ENCODE data around the gene GPD2. TPM values are rescaled to one million over a fixed set of nuclear protein-coding genes. Genes with fewer than 3 reads are reported as not detected.

The GPD2 gene
- total RNA-seq, 1 donor from 2014 or later: 25.3 TPM

DNA sequence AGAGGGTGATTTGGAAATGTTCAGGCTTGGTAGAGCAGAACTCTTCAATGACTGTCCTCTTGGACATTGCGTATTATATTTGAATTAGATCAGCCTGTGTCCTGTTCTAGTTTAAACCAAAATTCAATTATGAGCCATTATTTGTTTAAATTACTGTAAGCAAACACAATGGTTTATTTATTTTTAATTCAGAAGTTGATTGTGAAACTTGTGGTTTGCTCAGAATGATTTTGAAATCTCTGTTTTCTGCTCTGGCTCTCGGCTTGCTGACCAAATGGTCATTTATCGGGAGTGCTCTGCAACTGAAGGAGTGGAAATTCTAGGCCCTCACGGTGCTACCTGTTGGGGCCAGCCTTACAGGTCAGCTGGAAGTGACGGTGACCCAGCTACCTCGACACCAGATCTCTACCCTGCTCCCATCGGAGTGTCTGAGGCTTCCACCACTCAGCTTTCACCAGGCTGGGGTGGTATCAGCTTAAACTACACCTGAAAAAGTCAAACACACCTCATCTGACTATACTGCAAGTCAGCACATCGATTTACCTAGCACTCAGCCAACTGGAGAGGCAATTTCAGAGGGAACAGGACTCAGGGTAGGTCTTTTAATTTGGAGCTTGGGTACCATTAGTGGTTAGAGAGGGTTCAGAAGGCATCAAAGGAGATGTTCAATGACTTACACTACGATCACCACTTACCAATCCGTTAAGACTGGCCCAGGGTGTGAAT lies 36.8 kb upstream of the GPD2 start:
- Mint-ChIP-seq H3K4me3 (peak overlapping the region; percentile 89), H3K36me3 (peaks cover 4% of the 10 kb centered on the region), H3K27me3 (peaks cover 8% of the 10 kb centered on the region), H3K9me3 (no peaks in the 10 kb centered on the region), H3K27ac (peak overlapping the region; percentile 97), H3K4me1 (ENCODE audit: unreplicated experiment) (peaks cover 9% of the 10 kb centered on the region)
- TF ChIP-seq, protein P1, sequence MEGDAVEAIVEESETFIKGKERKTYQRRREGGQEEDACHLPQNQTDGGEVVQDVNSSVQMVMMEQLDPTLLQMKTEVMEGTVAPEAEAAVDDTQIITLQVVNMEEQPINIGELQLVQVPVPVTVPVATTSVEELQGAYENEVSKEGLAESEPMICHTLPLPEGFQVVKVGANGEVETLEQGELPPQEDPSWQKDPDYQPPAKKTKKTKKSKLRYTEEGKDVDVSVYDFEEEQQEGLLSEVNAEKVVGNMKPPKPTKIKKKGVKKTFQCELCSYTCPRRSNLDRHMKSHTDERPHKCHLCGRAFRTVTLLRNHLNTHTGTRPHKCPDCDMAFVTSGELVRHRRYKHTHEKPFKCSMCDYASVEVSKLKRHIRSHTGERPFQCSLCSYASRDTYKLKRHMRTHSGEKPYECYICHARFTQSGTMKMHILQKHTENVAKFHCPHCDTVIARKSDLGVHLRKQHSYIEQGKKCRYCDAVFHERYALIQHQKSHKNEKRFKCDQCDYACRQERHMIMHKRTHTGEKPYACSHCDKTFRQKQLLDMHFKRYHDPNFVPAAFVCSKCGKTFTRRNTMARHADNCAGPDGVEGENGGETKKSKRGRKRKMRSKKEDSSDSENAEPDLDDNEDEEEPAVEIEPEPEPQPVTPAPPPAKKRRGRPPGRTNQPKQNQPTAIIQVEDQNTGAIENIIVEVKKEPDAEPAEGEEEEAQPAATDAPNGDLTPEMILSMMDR (conservative IDR thresholded peaks at IDR 0.05): no peak
- DNase-seq (ENCODE audit: extremely low spot score, unreplicated experiment): no peak

DNA sequence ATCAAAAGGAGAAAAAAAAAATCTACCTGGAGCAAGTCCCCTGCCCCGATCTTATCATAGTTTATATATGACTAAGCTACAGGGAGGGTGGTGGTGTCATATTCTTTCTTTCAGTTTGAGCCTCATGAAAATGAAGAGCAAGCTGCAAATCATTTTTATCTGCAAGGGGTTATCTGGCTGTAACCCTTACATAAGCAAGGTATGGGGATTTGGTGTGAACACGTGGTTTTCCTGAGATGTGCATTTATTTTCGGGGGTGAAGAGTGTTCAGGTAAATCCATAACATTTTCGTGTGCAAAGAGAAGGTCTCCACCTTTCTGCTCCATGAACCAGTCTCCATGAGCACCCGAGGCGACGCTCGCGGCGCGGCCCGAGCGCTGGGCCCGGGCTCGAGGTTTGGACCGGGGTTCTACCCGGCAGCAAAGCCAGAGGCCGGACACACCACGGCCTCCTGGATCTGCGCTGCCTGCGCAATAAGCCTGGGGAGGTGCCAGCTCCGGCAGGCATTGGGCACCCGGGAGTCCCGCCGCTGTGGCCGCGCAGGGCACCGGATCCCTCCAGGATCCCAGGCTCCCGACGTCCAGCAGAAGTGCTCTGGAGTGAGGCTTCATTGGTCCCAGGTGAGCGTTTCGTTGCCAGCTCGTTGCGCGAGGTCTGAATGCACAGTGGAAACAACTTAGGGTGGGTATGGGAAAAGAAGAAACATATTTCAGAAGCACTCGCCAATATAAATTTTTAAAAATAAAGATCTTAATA lies 36.1 kb upstream of the GPD2 start:
- peak overlapping the region; percentile 89 for H3K4me3 Mint-ChIP-seq
- peaks cover 9% of the 10 kb centered on the region for H3K4me1 Mint-ChIP-seq (ENCODE audit: unreplicated experiment)
- H3K9me3 Mint-ChIP-seq: no peaks in the 10 kb centered on the region
- TF ChIP-seq, protein P1 (conservative IDR thresholded peaks at IDR 0.05): no peak
- peaks cover 4% of the 10 kb centered on the region for H3K36me3 Mint-ChIP-seq
- peaks cover 8% of the 10 kb centered on the region for H3K27me3 Mint-ChIP-seq
- H3K27ac Mint-ChIP-seq: peak overlapping the region; percentile 97
- peak; percentile 77 for DNase-seq (ENCODE audit: extremely low spot score, unreplicated experiment)

DNA sequence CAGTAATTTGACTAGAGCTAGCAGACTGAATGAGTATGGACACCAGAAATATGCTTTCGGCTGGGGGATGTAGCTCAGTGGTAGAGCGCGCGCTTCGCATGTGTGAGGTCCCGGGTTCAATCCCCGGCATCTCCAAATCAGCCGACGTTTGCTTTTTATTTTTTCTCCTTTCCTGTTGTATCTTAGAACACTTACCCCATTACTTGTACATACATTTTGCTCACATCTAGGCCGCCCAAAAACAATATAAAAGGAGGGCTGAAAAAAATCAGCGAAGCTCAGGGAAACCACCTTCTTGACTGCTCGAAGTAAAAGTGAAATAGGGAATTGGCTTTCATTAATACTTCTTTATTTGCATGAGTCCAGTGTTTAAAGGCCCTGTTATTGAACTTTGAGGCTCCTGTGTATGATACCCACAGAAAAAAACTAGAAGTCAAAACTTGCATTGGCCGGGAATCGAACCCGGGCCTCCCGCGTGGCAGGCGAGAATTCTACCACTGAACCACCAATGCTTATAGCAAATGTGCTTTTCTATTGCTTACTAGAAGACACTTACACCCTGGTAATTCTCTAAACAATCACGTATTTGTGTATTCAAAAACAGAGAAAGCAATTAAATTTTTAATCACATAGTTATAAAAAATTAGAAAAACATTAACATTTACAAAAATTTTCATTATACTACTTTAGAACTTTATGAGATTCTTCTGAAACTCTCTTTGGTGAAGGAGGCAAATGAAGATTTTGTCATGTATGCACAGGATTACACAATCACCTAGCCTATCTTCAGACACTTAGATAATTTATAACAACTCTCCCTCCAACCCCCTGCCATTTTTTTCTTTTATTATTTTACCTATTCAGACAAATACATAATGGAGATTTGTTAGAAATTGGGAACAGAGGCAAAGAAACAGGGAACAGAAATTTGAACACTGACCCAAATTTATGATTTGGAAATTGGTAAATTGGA lies 35.2 kb upstream of the GPD2 start:
- peaks cover 9% of the 10 kb centered on the region for H3K4me1 Mint-ChIP-seq (ENCODE audit: unreplicated experiment)
- peak; percentile 80 for DNase-seq (ENCODE audit: extremely low spot score, unreplicated experiment)
- peak overlapping the region; percentile 89 for H3K4me3 Mint-ChIP-seq
- peaks cover 4% of the 10 kb centered on the region for H3K36me3 Mint-ChIP-seq
- H3K9me3 Mint-ChIP-seq: no peaks in the 10 kb centered on the region
- TF ChIP-seq, protein P1 (conservative IDR thresholded peaks at IDR 0.05): no peak
- H3K27me3 Mint-ChIP-seq: peaks cover 8% of the 10 kb centered on the region
- H3K27ac Mint-ChIP-seq: peak overlapping the region; percentile 97

GRCh38 chr2:156401861-156402260 lies 34.3 kb upstream of the GPD2 start:
- Mint-ChIP-seq H3K27ac (peak overlapping the region; percentile 97), H3K4me1 (ENCODE audit: unreplicated experiment) (peaks cover 9% of the 10 kb centered on the region), H3K36me3 (peaks cover 4% of the 10 kb centered on the region), H3K27me3 (peaks cover 8% of the 10 kb centered on the region), H3K9me3 (no peaks in the 10 kb centered on the region), H3K4me3 (peak overlapping the region; percentile 34)
- TF ChIP-seq, protein P1 (conservative IDR thresholded peaks at IDR 0.05): no peak
- no peak for DNase-seq (ENCODE audit: extremely low spot score, unreplicated experiment)

GRCh38 chr2:156405586-156405985 lies 30.6 kb upstream of the GPD2 start:
- H3K36me3 Mint-ChIP-seq: peaks cover 4% of the 10 kb centered on the region
- peaks cover 6% of the 10 kb centered on the region for H3K27me3 Mint-ChIP-seq
- no peaks in the 10 kb centered on the region for H3K9me3 Mint-ChIP-seq
- DNase-seq (ENCODE audit: extremely low spot score, unreplicated experiment): no peak
- no peak overlapping the region for H3K27ac Mint-ChIP-seq
- H3K4me3 Mint-ChIP-seq: no peak overlapping the region
- H3K4me1 Mint-ChIP-seq (ENCODE audit: unreplicated experiment): no peaks in the 10 kb centered on the region
- TF ChIP-seq, protein P1 (conservative IDR thresholded peaks at IDR 0.05): no peak
